HG02970 (cell line): ENCODE data around the gene COQ2.
"Not testable (repeated sequence)": the region's sequence is repeated elsewhere in the genome, so short reads cannot be mapped to it uniquely, and the experiment has no call there.

Source experiments
- ATAC-seq: cut with Tn5 transposase; IDR thresholded peaks from one replicate; pipeline ENCODE4 v1.9.1; 2021; ENCODE audit warnings: mild to moderate bottlenecking, moderate library complexity, moderate number of reproducible peaks; ENCODE audit not compliant: unreplicated experiment, low FRiP score

Gene COQ2

GRCh38 chr4:83284193-83285054 lies at the start of gene COQ2:
Gene COQ2 (minus strand): TSS chr4:83284798. CDS start chr4:83284764, 34 bp downstream.
- peak; percentile 83 for ATAC-seq

GRCh38 chr4:83331956-83332355 lies 47.4 kb upstream of the COQ2 start:
- ATAC-seq, result no peak

- ATAC-seq, result no peak
These were observed 45.0 kb upstream of the COQ2 start for GRCh38 chr4:83329521-83330110.

- ATAC-seq, result no peak
These were observed 44.1 kb upstream of the COQ2 start for GRCh38 chr4:83328521-83329187.

GRCh38 chr4:83326546-83326945 lies 41.9 kb upstream of the COQ2 start:
- no peak for ATAC-seq

- not testable (repeated sequence) for ATAC-seq
These were observed 40.7 kb upstream of the COQ2 start for GRCh38 chr4:83325306-83325705.

- no peak for ATAC-seq
These were observed 38.5 kb upstream of the COQ2 start for GRCh38 chr4:83323136-83323535.

- no peak for ATAC-seq
These were observed 36.0 kb upstream of the COQ2 start for GRCh38 chr4:83320548-83320947.

GRCh38 chr4:83318666-83319065 lies 34.1 kb upstream of the COQ2 start:
- no peak for ATAC-seq

- no peak for ATAC-seq
These were observed 33.1 kb upstream of the COQ2 start for GRCh38 chr4:83317671-83318070.

GRCh38 chr4:83316459-83317165 lies 32.0 kb upstream of the COQ2 start:
- no peak for ATAC-seq

- no peak for ATAC-seq
These were observed 30.8 kb upstream of the COQ2 start for GRCh38 chr4:83315341-83315870.

GRCh38 chr4:83308672-83309071 lies 24.1 kb upstream of the COQ2 start:
- ATAC-seq, result no peak

GRCh38 chr4:83307920-83308319 lies 23.3 kb upstream of the COQ2 start:
- no peak for ATAC-seq

GRCh38 chr4:83305187-83305586 lies 20.6 kb upstream of the COQ2 start:
- no peak for ATAC-seq

- ATAC-seq, result no peak
These were observed 13.1 kb upstream of the COQ2 start for GRCh38 chr4:83297548-83298260.

GRCh38 chr4:83293305-83294046 lies 8.9 kb upstream of the COQ2 start:
- no peak for ATAC-seq

GRCh38 chr4:83290059-83290774 lies 5.6 kb upstream of the COQ2 start:
- ATAC-seq, result not testable (repeated sequence)

GRCh38 chr4:83288381-83288780 lies 3.8 kb upstream of the COQ2 start:
- not testable (repeated sequence) for ATAC-seq
